Stomach (tissue), 9 donors: ENCODE data around the gene CNDP1. TPM values are rescaled to one million over a fixed set of nuclear protein-coding genes. Genes with fewer than 3 reads are reported as not detected.

Source experiments
- DNase-seq, 2 donors: peaks; one replicate each; pipeline versions ENCODE4 v3.0.0 to v3.0.0-alpha.2; 2013 to 2019
- H3K27ac ChIP-seq, 5 donors: fragments of 200-600 bp in 4 of 5; sonication (generic) in 4 of 5; one replicate each; pipeline ENCODE4 v1.5.1; 2013 to 2019; ENCODE audit warnings: mild to moderate bottlenecking in 1 of 5, moderate library complexity in 1 of 5
- H3K27me3 ChIP-seq, 3 donors: fragments of 200-600 bp; sonication (generic); one replicate each; pipeline ENCODE4 v1.5.1; 2017 to 2019; ENCODE audit warnings: mixed run types in 1 of 3
- H3K36me3 ChIP-seq, 4 donors: fragments of 200-600 bp; sonication (generic); 1 replicate in 3 of 4; 2 replicates in 1 of 4; pipeline ENCODE4 v1.5.1; 2016 to 2019
- H3K4me1 ChIP-seq, 4 donors: fragments of 200-600 bp; sonication (generic); one replicate each; pipeline ENCODE4 v1.5.1; 2016 to 2019
- H3K4me3 ChIP-seq, 4 donors: fragments of 200-600 bp; sonication (generic) in 3 of 4; one replicate each; pipeline ENCODE4 v1.5.1; 2016 to 2019; ENCODE audit warnings: mild to moderate bottlenecking in 1 of 4
- H3K9me3 ChIP-seq, 4 donors: fragments of 200-600 bp; sonication (generic); one replicate each; pipeline ENCODE4 v1.5.1; 2016 to 2019
- EP300 ChIP-seq: sonication (generic); formaldehyde crosslinking; IDR thresholded peaks from one replicate; pipeline ENCODE4 v1.6.1; 2017; ENCODE audit warnings: antibody characterized with exemption
- POLR2A ChIP-seq, 4 donors: fragments of 450-650 bp; IDR thresholded peaks; one replicate each; pipeline ENCODE4 v1.6.1; 2016; ENCODE audit warnings: antibody characterized with exemption in 4 of 4, control low read depth in 2 of 4, mild to moderate bottlenecking in 1 of 4, moderate library complexity in 1 of 4
- POLR2AphosphoS5 ChIP-seq, 3 donors: sonication (generic); formaldehyde crosslinking; IDR thresholded peaks; one replicate each; pipeline ENCODE4 v1.6.1; 2016; ENCODE audit warnings: antibody characterized with exemption in 3 of 3
- WGBS, 5 donors: extraction: QIAGEN DNeasy Blood & Tissue Kit in 3 of 5; methylation state at CpG; one replicate each; pipeline versions ENCODE4 v1.1.5 to v1.1.7; 2013 to 2018; 5-methylcytosine and 5-hydroxymethylcytosine counted together
- intact Hi-C: fragments of 100-400 bp; cut with DNase I; formaldehyde crosslinking; loops from one replicate; pipeline ENCODE4 v1.15.1; 2023; ENCODE audit warnings: low total_unique reads
- polyA plus RNA-seq, 3 donors: library from polyadenylated mRNA; stranded (reverse); fragments of 200-250 nt; gene quantifications; one replicate each; pipeline ENCODE4 v1.2.3, GENCODE V29; 2013
- total RNA-seq, 5 donors: library from RNA; depleted of rRNA; stranded (reverse); fragments of >200 nt; gene quantifications; one replicate each; pipeline versions ENCODE4 v1.1.0 to v1.2.3, GENCODE V29; 2014 to 2016
- TF ChIP-seq, protein P1 (sequence below), 7 experiments: fragments of 450-650 bp in 4 of 7; fragments of 200-600 bp in 3 of 7; sonication (generic) in 3 of 7; IDR thresholded peaks; one replicate each; pipeline ENCODE4 v1.5.1; 2016 to 2019; ENCODE audit warnings: antibody characterized with exemption in 7 of 7, control low read depth in 2 of 7, mild to moderate bottlenecking in 1 of 7
- donor health status: healthy with polysubstance abuse.
- donor health status: Bipolar disorder and iron deficiency.
- donor health status: healthy.

CNDP1 gene
- total and polyA plus RNA-seq, 8 donors, result 0.13 to 0.72 (median 0.50) TPM; not detected in 5

GRCh38 chr18:74495581-74496507 lies 38.5 kb upstream of the CNDP1 start, which contains the start of gene CNDP2:
Gene CNDP2 (plus strand): TSS chr18:74496363. CDS start chr18:74499974, 3,611 bp downstream.
- peak within 1 kb of the TSS; percentile 85 to 99 (median 94) for H3K27ac ChIP-seq
- peak; percentile 100 for DNase-seq
- H3K9me3 ChIP-seq, result no peaks in the 10 kb centered on the region
- intact Hi-C loops, result no loop called here
- H3K4me1 ChIP-seq, result peaks cover 25 to 49% (median 35%) of the 10 kb centered on the region in 4 donors
- WGBS, 5 donors, result 0 to 1% (median 1%) methylated on average over 47 to 71 of the region's 71 CpGs
- peak within 1 kb of the TSS; percentile 63 to 85 (median 82) for H3K4me3 ChIP-seq
- H3K27me3 ChIP-seq, result no peaks in the 10 kb centered on the region
- H3K36me3 ChIP-seq, result peaks cover 0 to 1% (median 0%) of the 10 kb centered on the region in 4 donors
- TF ChIP-seq POLR2AphosphoS5 (IDR thresholded peaks at IDR 0.05) (peak; percentile 85 to 95 (median 92)), POLR2A (IDR thresholded peaks at IDR 0.05) (peak in 1 of 4 donors; percentile 60), EP300 (no peak)
- TF ChIP-seq, protein P1, sequence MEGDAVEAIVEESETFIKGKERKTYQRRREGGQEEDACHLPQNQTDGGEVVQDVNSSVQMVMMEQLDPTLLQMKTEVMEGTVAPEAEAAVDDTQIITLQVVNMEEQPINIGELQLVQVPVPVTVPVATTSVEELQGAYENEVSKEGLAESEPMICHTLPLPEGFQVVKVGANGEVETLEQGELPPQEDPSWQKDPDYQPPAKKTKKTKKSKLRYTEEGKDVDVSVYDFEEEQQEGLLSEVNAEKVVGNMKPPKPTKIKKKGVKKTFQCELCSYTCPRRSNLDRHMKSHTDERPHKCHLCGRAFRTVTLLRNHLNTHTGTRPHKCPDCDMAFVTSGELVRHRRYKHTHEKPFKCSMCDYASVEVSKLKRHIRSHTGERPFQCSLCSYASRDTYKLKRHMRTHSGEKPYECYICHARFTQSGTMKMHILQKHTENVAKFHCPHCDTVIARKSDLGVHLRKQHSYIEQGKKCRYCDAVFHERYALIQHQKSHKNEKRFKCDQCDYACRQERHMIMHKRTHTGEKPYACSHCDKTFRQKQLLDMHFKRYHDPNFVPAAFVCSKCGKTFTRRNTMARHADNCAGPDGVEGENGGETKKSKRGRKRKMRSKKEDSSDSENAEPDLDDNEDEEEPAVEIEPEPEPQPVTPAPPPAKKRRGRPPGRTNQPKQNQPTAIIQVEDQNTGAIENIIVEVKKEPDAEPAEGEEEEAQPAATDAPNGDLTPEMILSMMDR (IDR thresholded peaks at IDR 0.05), result no peak

DNA sequence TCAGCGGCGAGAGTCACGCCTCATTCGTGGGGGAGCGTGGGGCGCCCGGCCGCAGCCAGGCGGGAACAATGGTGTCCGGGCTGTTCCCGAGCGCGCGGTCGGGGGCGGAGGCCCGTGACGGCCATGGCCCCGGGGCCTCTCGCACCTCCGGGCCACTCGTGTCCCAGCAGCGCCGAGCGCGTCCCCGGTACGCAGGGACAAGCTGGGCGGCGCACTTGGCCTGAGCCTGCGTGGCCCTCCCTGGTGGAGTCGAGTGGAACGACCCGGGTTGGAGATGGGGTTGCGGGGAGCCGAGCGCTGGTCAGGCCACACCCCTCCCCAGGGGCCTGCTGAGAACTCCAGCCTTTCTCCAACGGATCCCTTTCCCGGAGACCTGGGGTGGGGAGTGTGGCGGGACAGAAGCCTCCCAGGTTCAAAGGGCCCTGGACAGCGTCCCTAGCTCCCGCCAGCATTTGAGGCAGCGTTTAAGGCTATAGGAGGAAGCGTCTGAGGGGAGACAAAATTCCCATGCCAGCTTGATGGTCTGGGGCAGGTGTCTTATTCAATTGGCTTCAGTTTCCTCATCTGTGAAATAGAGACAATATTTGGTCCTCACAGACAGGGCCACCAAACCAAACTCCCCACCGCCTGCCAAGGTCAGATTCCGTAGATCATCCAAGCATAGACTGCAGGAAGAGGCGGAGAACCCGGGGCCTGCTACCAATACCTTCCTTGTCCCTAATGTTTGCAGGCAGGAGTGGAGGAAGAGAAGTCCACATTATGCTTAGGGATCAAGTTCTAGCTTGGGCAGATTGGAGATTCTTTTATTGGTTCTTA lies 37.6 kb upstream of the CNDP1 start:
- TF ChIP-seq, protein P1 (IDR thresholded peaks at IDR 0.05), result peak in 3 of 7 experiments; percentile 10 to 27 (median 20)
- TF ChIP-seq POLR2A (IDR thresholded peaks at IDR 0.05) (peak in 1 of 4 donors; percentile 45), EP300 (no peak), POLR2AphosphoS5 (IDR thresholded peaks at IDR 0.05) (no peak)
- peaks cover 2 to 10% (median 8%) of the 10 kb centered on the region in 4 donors for H3K36me3 ChIP-seq
- H3K9me3 ChIP-seq, result no peaks in the 10 kb centered on the region
- H3K4me3 ChIP-seq, result peak overlapping the region; percentile 63 to 85 (median 82)
- intact Hi-C loops, result no loop called here
- 2 to 4% (median 4%) methylated on average over 24 to 48 of the region's 48 CpGs for WGBS, 5 donors
- no peaks in the 10 kb centered on the region for H3K27me3 ChIP-seq
- H3K4me1 ChIP-seq, result peaks cover 31 to 57% (median 41%) of the 10 kb centered on the region in 4 donors
- peak; percentile 69 to 85 for DNase-seq
- H3K27ac ChIP-seq, result peak overlapping the region; percentile 85 to 99 (median 94)

DNA sequence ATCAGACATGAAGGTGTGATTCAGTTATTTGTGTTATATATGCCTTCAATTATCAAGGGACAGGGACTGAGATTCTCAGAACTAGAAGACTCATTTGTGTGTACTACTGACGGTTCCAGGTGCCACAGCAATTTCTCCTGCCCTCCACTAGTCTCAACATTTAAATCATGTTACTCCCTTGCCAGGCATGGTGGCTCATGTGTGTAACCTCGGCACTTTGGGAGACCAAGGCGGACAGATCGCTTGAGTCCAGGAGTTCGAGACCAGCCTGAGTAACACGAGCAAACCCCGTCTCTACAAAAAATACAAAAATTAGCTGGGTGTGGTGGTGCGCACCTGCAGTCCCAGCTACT lies 37.0 kb upstream of the CNDP1 start:
- intact Hi-C loops, result no loop called here
- peaks cover 34 to 58% (median 46%) of the 10 kb centered on the region in 4 donors for H3K4me1 ChIP-seq
- no peak for DNase-seq
- H3K4me3 ChIP-seq, result peak overlapping the region in 3 of 4 donors; percentile 63 to 85 (median 79)
- H3K9me3 ChIP-seq, result no peaks in the 10 kb centered on the region
- TF ChIP-seq POLR2A (IDR thresholded peaks at IDR 0.05) (no peak), EP300 (no peak), POLR2AphosphoS5 (IDR thresholded peaks at IDR 0.05) (no peak)
- TF ChIP-seq, protein P1 (IDR thresholded peaks at IDR 0.05), result no peak
- WGBS, 5 donors, result 80 to 88% (median 82%) methylated on average over 8 of the region's 8 CpGs
- H3K27ac ChIP-seq, result peak overlapping the region; percentile 30 to 99 (median 90)
- no peaks in the 10 kb centered on the region for H3K27me3 ChIP-seq
- peaks cover 7 to 16% (median 14%) of the 10 kb centered on the region in 4 donors for H3K36me3 ChIP-seq

GRCh38 chr18:74497778-74498177 lies 36.5 kb upstream of the CNDP1 start:
- Histone ChIP-seq H3K27me3 (no peaks in the 10 kb centered on the region), H3K4me3 (peak overlapping the region in 1 of 4 donors; percentile 85), H3K27ac (peak overlapping the region in 4 of 5 donors; percentile 85 to 99 (median 92)), H3K4me1 (peaks cover 34 to 61% (median 47%) of the 10 kb centered on the region in 4 donors), H3K9me3 (no peaks in the 10 kb centered on the region), H3K36me3 (peaks cover 11 to 21% (median 18%) of the 10 kb centered on the region in 4 donors)
- intact Hi-C loops, result no loop called here
- no peak for DNase-seq
- WGBS, 5 donors, result 70 to 75% (median 72%) methylated on average over 3 of the region's 3 CpGs
- TF ChIP-seq POLR2AphosphoS5 (IDR thresholded peaks at IDR 0.05) (no peak), EP300 (no peak), POLR2A (IDR thresholded peaks at IDR 0.05) (no peak)
- TF ChIP-seq, protein P1 (IDR thresholded peaks at IDR 0.05), result no peak
